HCT116 (cell line): ENCODE data around the gene PALM2AKAP2.

ENCODE experiments used
- EZH2 ChIP-seq: fragments of 200-600 bp; sonication (generic); IDR thresholded peaks from 2 replicates; pipeline ENCODE4 v1.6.1; 2017; ENCODE audit warnings: antibody characterized with exemption, mixed run types
- EZH2phosphoT487 ChIP-seq: fragments of 200-600 bp; IDR thresholded peaks from 2 replicates; pipeline ENCODE4 v1.6.1; 2018; ENCODE audit warnings: antibody characterized with exemption, borderline replicate concordance
- SRF ChIP-seq: IDR thresholded peaks from 2 replicates; pipeline ENCODE4 v1.6.1; 2012; ENCODE audit warnings: low read depth
- TF ChIP-seq, protein P1 (sequence below), 3 experiments: fragments of 200-600 bp in 1 of 3; sonication (generic) in 1 of 3; IDR thresholded peaks in 2 of 3; conservative IDR thresholded peaks in 1 of 3; 2 replicates each; pipeline ENCODE4 v1.5.1; 2012 to 2017; ENCODE audit warnings: low read depth in 2 of 3, low read length in 2 of 3, antibody characterized with exemption in 1 of 3, borderline replicate concordance in 1 of 3, control low read depth in 1 of 3, mild to moderate bottlenecking in 1 of 3, mixed read lengths in 1 of 3, mixed run types in 1 of 3, moderate library complexity in 1 of 3; ENCODE audit not compliant: insufficient read depth in 1 of 3

DNA sequence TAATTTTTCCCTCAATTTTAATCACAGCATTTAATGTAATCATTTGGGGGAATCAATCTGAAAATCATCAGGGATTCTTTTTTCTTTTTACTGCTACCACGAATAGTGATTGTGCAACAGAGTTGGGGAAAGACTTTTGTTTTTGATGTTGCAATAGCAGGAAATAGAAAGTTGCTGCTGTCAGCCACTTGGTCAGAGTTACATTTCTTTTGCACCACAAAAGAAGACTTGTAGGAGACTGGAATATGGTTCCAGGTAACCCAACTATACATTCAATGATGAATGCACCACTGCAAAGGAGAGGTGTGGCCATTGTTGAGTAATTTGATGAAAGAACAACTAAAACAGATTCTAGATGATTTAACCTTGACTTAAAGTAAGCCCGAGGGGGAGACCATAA, 46.3 kb upstream of the PALM2AKAP2 start:
- TF ChIP-seq EZH2 (no peak), EZH2phosphoT487 (no peak), SRF (no peak)
- TF ChIP-seq, protein P1, sequence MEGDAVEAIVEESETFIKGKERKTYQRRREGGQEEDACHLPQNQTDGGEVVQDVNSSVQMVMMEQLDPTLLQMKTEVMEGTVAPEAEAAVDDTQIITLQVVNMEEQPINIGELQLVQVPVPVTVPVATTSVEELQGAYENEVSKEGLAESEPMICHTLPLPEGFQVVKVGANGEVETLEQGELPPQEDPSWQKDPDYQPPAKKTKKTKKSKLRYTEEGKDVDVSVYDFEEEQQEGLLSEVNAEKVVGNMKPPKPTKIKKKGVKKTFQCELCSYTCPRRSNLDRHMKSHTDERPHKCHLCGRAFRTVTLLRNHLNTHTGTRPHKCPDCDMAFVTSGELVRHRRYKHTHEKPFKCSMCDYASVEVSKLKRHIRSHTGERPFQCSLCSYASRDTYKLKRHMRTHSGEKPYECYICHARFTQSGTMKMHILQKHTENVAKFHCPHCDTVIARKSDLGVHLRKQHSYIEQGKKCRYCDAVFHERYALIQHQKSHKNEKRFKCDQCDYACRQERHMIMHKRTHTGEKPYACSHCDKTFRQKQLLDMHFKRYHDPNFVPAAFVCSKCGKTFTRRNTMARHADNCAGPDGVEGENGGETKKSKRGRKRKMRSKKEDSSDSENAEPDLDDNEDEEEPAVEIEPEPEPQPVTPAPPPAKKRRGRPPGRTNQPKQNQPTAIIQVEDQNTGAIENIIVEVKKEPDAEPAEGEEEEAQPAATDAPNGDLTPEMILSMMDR (IDR thresholded peaks at IDR 0.05 in 2 of 3, conservative IDR thresholded peaks at IDR 0.05 in 1 of 3; ENCODE audit: borderline replicate concordance in 1 of 3, insufficient read depth in 1 of 3, low read depth in 2 of 3, low read length in 2 of 3): no peak
